Endothelial cell of umbilical vein (primary cell): ENCODE measurements around the gene ASXL2. TPM values are rescaled to one million over a fixed set of nuclear protein-coding genes. Genes with fewer than 3 reads are reported as not detected.

Experiments used
- BruUV-seq: library from RNA; stranded (reverse); fragments of 400-500 nt; replicated peaks from 2 replicates; lab custom pipeline; 2021; lab: Mats Ljungman, UMichigan
- CTCF ChIA-PET: fragments of 300-600, 350-600 bp; sonication (Branson Sonifier 250); formaldehyde crosslinking; loops from one replicate; lab custom pipeline; 2021; ENCODE audit warnings: antibody characterized with exemption, inconsistent platforms; lab: Charles Lee
- POLR2A ChIA-PET: fragments of 300-600, 350-600 bp; sonication (Branson Sonifier 250); formaldehyde crosslinking; loops from one replicate; lab custom pipeline; 2021; ENCODE audit warnings: antibody characterized with exemption, inconsistent platforms; lab: Charles Lee
- DNase-seq: peaks from one replicate; pipeline ENCODE4 v3.0.0-alpha.2; 2011; ENCODE audit warnings: low read depth, low spot score
- FAIRE-seq: peaks from 2 replicates; lab custom pipeline; 2011; peaks lifted over from hg19 to GRCh38; lab: Jason Lieb, UNC
- H2AFZ ChIP-seq: 2 replicates; pipeline ENCODE4 v1.6.0; 2012; ENCODE audit warnings: low read depth, low read length, control low read depth, inconsistent platforms
- H3K27ac ChIP-seq: 2 replicates; pipeline ENCODE4 v1.5.1; 2011; ENCODE audit warnings: low read depth, mild to moderate bottlenecking, control low read depth, low read length, moderate library complexity; ENCODE audit not compliant: insufficient read depth
- H3K27me3 ChIP-seq, 2 experiments: 2 replicates each; pipeline versions ENCODE4 v1.6.0 to v1.6.1; 2011; ENCODE audit warnings: low read length in 2 of 2, mixed read lengths in 1 of 2; ENCODE audit not compliant: control insufficient read depth in 2 of 2, insufficient read depth in 2 of 2
- H3K36me3 ChIP-seq, 2 experiments: 2 replicates in 1 of 2; 3 replicates in 1 of 2; pipeline ENCODE4 v1.5.1; 2011; ENCODE audit warnings: low read length in 2 of 2, mild to moderate bottlenecking in 1 of 2, moderate library complexity in 1 of 2; ENCODE audit not compliant: control insufficient read depth in 2 of 2, insufficient read depth in 2 of 2; ENCODE audit errors: extremely low read depth in 1 of 2
- H3K4me1 ChIP-seq: 3 replicates; pipeline ENCODE4 v1.5.1; 2011; ENCODE audit warnings: mild to moderate bottlenecking, low read length; ENCODE audit not compliant: control insufficient read depth, insufficient read depth; ENCODE audit errors: extremely low read depth
- H3K4me2 ChIP-seq: 2 replicates; pipeline ENCODE4 v1.6.1; 2011; ENCODE audit warnings: low read length, control low read depth, mixed read lengths; ENCODE audit not compliant: insufficient read depth
- H3K4me3 ChIP-seq, 3 experiments: fragments of 200-600 bp in 1 of 3; sonication (generic), shearing (Covaris generic) in 1 of 3; replicated peaks in 1 of 3; 2 replicates each; pipeline ENCODE4 v1.5.1; 2011 to 2016; ENCODE audit warnings: control low read depth in 3 of 3, low read length in 3 of 3, mild to moderate bottlenecking in 2 of 3, inconsistent platforms in 1 of 3, low read depth in 1 of 3, moderate library complexity in 1 of 3; ENCODE audit not compliant: insufficient read depth in 1 of 3
- H3K79me2 ChIP-seq: 2 replicates; pipeline ENCODE4 v1.6.0; 2012; ENCODE audit warnings: low read length, inconsistent platforms; ENCODE audit not compliant: control insufficient read depth, insufficient read depth
- H3K9ac ChIP-seq: replicated peaks from 2 replicates; pipeline ENCODE3; 2011; ENCODE audit warnings: low read length, control low read depth; ENCODE audit not compliant: insufficient read depth; ENCODE audit errors: extremely low read depth
- H3K9me1 ChIP-seq: replicated peaks from 3 replicates; pipeline ENCODE4 v1.6.0; 2011; ENCODE audit warnings: mild to moderate bottlenecking, low read length; ENCODE audit not compliant: control insufficient read depth, insufficient read depth; ENCODE audit errors: extremely low read depth
- H3K9me3 ChIP-seq: replicated peaks from 2 replicates; pipeline ENCODE4 v1.5.1; 2012; ENCODE audit warnings: low read length, inconsistent platforms; ENCODE audit not compliant: control insufficient read depth, insufficient read depth
- H4K20me1 ChIP-seq: replicated peaks from 2 replicates; pipeline ENCODE3; 2011; ENCODE audit warnings: mild to moderate bottlenecking, low read length; ENCODE audit not compliant: control insufficient read depth, insufficient read depth; ENCODE audit errors: extremely low read depth
- CTCF ChIP-seq, 2 donors: IDR thresholded peaks; 1 replicate in 1 of 2; 2 replicates in 1 of 2; pipeline ENCODE4 v1.5.1; 2011; ENCODE audit warnings: low read length in 2 of 2, mild to moderate bottlenecking in 2 of 2, moderate library complexity in 2 of 2, control low read depth in 1 of 2, inconsistent platforms in 1 of 2, low read depth in 1 of 2; ENCODE audit not compliant: insufficient read depth in 1 of 2; ENCODE audit errors: extremely low read depth in 1 of 2
- EZH2 ChIP-seq: IDR thresholded peaks from 2 replicates; pipeline ENCODE4 v1.6.1; 2012; ENCODE audit warnings: borderline replicate concordance, low read depth, mild to moderate bottlenecking, moderate library complexity, low read length, inconsistent platforms; ENCODE audit not compliant: severe bottlenecking
- FOS ChIP-seq: IDR thresholded peaks from 2 replicates; pipeline ENCODE4 v1.6.1; 2011; ENCODE audit warnings: mild to moderate bottlenecking, low read length, moderate library complexity, borderline replicate concordance; ENCODE audit not compliant: insufficient read depth
- GATA2 ChIP-seq: IDR thresholded peaks from 2 replicates; pipeline ENCODE4 v1.7.0; 2011; ENCODE audit warnings: low read depth, mild to moderate bottlenecking, moderate library complexity, mixed read lengths, low read length; ENCODE audit not compliant: insufficient read length, insufficient read depth
- JUN ChIP-seq: IDR thresholded peaks from 2 replicates; pipeline ENCODE4 v1.6.1; 2011; ENCODE audit warnings: borderline replicate concordance, low read depth; ENCODE audit not compliant: insufficient read length, insufficient read depth
- MAX ChIP-seq: IDR thresholded peaks from 2 replicates; pipeline ENCODE4 v1.6.1; 2011; ENCODE audit not compliant: insufficient read depth, insufficient read length
- MYC ChIP-seq: IDR thresholded peaks from one replicate; pipeline ENCODE4 v1.6.1; 2011; ENCODE audit warnings: mild to moderate bottlenecking, low read depth, low read length
- POLR2A ChIP-seq: IDR thresholded peaks from 2 replicates; pipeline ENCODE4 v1.6.1; 2012; ENCODE audit warnings: low read depth, mild to moderate bottlenecking, control low read depth, low read length
- POLR2AphosphoS5 ChIP-seq: IDR thresholded peaks from 2 replicates; pipeline ENCODE4 v1.6.1; 2012; ENCODE audit warnings: low read depth, mild to moderate bottlenecking, control low read depth, low read length, moderate library complexity; ENCODE audit not compliant: insufficient read depth
- dilution Hi-C: fragments of 300-500 bp; cut with MboI; formaldehyde crosslinking; loops from one replicate; pipeline ENCODE4 v1.15.0; 2019; ENCODE audit warnings: low sequenced_read_pairs; ENCODE audit not compliant: extremely low pct_ligation_motif_present
- intact Hi-C: fragments of 100-400 bp; cut with micrococcal nuclease; formaldehyde crosslinking; loops from one replicate; pipeline ENCODE4 v1.10.0; 2022
- polyA plus RNA-seq, 4 experiments: library from polyadenylated mRNA; depleted of rRNA in 3 of 4; stranded (reverse) in 3 of 4; unstranded in 1 of 4; fragments of >200 nt; gene quantifications; 2 replicates each; pipeline versions ENCODE4 v1.2.1 to v1.2.3, GENCODE V29; 2011 to 2012; ENCODE audit warnings: missing spikeins in 1 of 4
- total RNA-seq: library from RNA; stranded (reverse); gene quantifications from 2 replicates; pipeline ENCODE4 v1.2.3, GENCODE V29; 2021

Gene ASXL2
- total and polyA plus RNA-seq, 2 donors (not counting 3 experiments of a cell fraction or from before 2014, with no cell fraction given) = 6.1 to 33.8 TPM

- no peaks in the 10 kb centered on the region for H4K20me1 ChIP-seq
- dilution Hi-C loops (no loop called here), intact Hi-C loops (no loop called here)
- no peaks in the 10 kb centered on the region for H3K27me3 ChIP-seq
- CTCF ChIA-PET = no interaction called here
- no peaks in the 10 kb centered on the region for H3K36me3 ChIP-seq
- DNase-seq (no peak), FAIRE-seq (no peak)
- H3K9me3 ChIP-seq = no peaks in the 10 kb centered on the region
- no TSS peak for BruUV-seq
- TF ChIP-seq JUN (no peak), POLR2AphosphoS5 (no peak), CTCF (IDR thresholded peaks at IDR 0.05; ENCODE audit: extremely low read depth in 1 of 2, insufficient read depth in 1 of 2, low read depth in 1 of 2, low read length in 2 of 2) (no peak)
- no peak overlapping the region for H3K4me3 ChIP-seq
- H3K79me2 ChIP-seq = peaks cover 36% of the 10 kb centered on the region
- no peak overlapping the region for H2AFZ ChIP-seq
- H3K9ac ChIP-seq = no peak overlapping the region
- H3K27ac ChIP-seq = no peak overlapping the region
- peaks cover 3% of the 10 kb centered on the region for H3K4me1 ChIP-seq
- POLR2A ChIA-PET = no interaction called here
- no peaks in the 10 kb centered on the region for H3K9me1 ChIP-seq
- no peak overlapping the region for H3K4me2 ChIP-seq
Measured at GRCh38 chr2:25816249-25816648, 62.0 kb downstream of the ASXL2 start.

- H3K4me3 ChIP-seq = no peak overlapping the region
- TF ChIP-seq FOS (no peak), POLR2A (no peak), MYC (no peak), GATA2 (no peak), EZH2 (no peak), MAX (no peak), JUN (no peak)
- H2AFZ ChIP-seq = no peak overlapping the region
- H3K9ac ChIP-seq = no peak overlapping the region
- H3K36me3 ChIP-seq = no peaks in the 10 kb centered on the region
- peaks cover 31% of the 10 kb centered on the region for H3K79me2 ChIP-seq
- H3K9me3 ChIP-seq = no peaks in the 10 kb centered on the region
- no peaks in the 10 kb centered on the region for H4K20me1 ChIP-seq
- intact Hi-C loops (no loop called here), dilution Hi-C loops (no loop called here)
- no peaks in the 10 kb centered on the region for H3K9me1 ChIP-seq
- FAIRE-seq (no peak), DNase-seq (no peak)
- no peak overlapping the region for H3K27ac ChIP-seq
- CTCF ChIA-PET = interaction anchor here (1.0 to 1.1 kb wide), 3 partner anchors 20 to 37 kb away, joined by 3 to 4 read pairs (median 3); no protein-coding TSS in a partner anchor
- BruUV-seq = no TSS peak
- H3K4me1 ChIP-seq = no peaks in the 10 kb centered on the region
- H3K27me3 ChIP-seq = no peaks in the 10 kb centered on the region
- H3K4me2 ChIP-seq = no peak overlapping the region
- POLR2A ChIA-PET = no interaction called here
Measured at GRCh38 chr2:25814681-25815080, 63.6 kb downstream of the ASXL2 start.
